SH-SY5Y (cell line): ENCODE measurements around the gene TEPSIN.

Experiments used
- GATA2 ChIP-seq: IDR thresholded peaks from 2 replicates; pipeline ENCODE4 v1.6.1; 2011; ENCODE audit warnings: mild to moderate bottlenecking, low read depth, low read length
- GATA3 ChIP-seq: IDR thresholded peaks from 2 replicates; pipeline ENCODE4 v1.6.1; 2011; ENCODE audit warnings: low read depth, mild to moderate bottlenecking, low read length, moderate library complexity

GRCh38 chr17:81222906-81223761 is 15.7 kb downstream of the TEPSIN start, which contains the start of gene CEP131:
- TF ChIP-seq GATA2 (no peak), GATA3 (no peak)
